Suppressor macrophage (primary cell): ENCODE data around the gene GTPBP4.

ENCODE experiments used
- DNase-seq, 4 experiments: peaks; one replicate each; pipeline ENCODE4 v3.0.0-alpha.2; 2020 to 2022
- total RNA-seq, 17 experiments: gene quantifications; one replicate each; lab custom pipeline; 2026; ENCODE audit warnings: mixed read lengths in 6 of 17, inconsistent platforms in 3 of 17; lab: John Stamatoyannopoulos, UW

The GTPBP4 gene
- 41.0 to 114 (median 67.4) reads per million in 17 experiments for total RNA-seq

DNA sequence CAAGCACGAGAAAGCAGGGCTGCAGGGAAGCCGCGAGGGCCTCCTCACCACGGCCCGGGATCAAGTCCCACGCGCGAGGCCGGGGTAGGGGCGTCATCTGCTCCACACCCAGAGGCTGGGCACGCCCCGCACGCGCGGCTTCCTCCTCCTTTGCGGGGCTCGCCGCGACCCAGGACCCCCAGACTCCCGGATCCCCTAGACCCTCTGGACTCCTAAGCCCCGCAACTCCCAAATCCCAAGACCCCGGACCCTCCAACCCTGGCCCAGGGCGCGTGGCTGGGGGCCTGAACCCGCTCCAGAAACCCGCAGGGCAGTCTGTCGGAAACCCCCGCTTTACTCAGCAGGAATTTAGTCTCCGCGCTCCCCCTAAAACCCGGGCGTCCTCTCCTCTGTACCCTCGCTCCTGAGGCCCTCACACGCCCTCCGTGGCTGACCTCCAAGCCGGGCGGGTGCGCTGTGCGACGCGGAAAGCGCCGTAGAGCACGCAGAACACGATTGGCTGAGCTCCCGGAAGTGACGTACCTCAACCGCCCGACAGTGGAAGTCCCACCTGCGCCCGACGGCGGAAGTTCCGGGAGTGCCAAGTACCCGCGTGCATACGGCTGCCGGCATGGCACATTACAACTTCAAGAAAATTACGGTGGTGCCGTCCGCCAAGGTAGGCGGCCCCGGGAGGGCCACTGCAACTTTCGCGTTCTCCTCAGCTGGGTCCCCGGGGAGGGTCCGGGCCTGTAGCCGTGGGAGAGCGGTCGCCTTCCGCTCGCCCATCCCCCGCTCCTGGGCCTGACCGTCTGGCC is at the start of gene GTPBP4:
Gene GTPBP4 (plus strand): TSS at position 565 of the 797 bp plus-strand sequence. CDS start 46 bp downstream, at position 611.
- DNase-seq, result peak; percentile 97 to 99 (median 98)

DNA sequence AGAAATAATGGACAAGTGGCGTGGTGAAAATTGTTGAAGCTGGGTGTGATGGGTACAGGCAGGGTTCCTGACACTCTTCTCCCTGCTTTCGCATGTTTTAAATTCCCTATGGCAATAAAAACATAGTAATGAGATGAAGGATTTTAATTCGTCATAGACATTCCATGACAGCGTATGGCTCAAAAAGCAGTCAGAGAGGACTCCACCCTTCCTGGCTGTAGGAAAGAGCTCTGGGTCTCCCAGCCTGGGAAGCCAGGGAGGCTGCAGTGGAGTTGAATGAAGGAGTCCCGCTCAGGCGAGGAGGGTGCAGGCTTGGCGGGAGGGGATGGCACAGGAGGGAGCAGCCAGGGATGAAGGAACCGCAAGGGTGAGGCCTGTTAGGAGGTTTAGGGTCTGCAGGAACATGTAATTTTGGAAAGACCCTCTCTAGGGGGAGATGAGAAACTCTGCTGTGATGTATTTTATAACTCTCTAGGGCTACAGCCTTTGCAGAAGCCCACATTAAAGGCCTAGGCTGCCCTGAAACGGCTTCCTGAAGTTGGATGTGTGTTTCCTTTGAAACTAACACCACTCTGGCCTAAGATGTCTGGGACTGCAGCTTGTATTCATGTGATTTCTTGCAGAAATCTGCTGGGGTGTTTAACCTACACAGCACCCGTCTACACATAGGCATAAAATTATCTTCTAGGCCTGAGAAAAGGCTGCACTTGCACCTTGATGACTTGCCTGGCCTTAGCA is 49.1 kb upstream of the GTPBP4 start:
- no peak for DNase-seq

DNA sequence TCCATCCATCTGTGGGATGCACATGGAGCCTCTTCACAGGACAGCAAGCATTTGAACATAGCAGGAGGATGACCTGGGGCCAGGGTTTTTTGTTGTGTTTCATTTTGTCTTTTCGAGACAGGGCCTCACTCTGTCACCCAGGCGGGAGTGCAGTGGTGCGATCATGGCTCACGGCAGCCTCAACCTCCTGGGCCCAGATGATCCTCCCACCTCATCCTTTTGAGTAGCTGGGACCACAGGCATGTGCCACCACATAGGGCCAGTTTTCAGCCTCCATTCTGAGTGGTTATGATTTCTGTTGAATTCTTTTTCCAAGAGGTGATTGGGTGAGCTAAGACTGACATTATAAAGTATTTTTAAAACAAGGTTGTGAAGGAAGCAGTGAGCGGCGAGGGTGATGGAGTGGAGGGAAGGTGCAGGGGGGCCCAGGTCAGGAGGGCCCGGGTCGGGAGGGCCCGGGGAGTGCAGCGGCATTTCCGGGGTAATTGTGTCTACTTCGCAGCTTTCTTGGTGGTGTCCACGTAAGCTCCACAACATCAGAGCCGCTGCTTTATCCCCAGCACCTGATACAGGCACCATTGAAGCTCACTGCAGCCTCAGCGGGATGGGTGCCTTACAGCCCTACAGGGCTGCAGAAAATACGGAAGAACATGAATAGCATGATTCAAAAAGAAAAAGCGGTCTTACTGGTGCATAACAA is 44.8 kb upstream of the GTPBP4 start:
- DNase-seq, result no peak

DNA sequence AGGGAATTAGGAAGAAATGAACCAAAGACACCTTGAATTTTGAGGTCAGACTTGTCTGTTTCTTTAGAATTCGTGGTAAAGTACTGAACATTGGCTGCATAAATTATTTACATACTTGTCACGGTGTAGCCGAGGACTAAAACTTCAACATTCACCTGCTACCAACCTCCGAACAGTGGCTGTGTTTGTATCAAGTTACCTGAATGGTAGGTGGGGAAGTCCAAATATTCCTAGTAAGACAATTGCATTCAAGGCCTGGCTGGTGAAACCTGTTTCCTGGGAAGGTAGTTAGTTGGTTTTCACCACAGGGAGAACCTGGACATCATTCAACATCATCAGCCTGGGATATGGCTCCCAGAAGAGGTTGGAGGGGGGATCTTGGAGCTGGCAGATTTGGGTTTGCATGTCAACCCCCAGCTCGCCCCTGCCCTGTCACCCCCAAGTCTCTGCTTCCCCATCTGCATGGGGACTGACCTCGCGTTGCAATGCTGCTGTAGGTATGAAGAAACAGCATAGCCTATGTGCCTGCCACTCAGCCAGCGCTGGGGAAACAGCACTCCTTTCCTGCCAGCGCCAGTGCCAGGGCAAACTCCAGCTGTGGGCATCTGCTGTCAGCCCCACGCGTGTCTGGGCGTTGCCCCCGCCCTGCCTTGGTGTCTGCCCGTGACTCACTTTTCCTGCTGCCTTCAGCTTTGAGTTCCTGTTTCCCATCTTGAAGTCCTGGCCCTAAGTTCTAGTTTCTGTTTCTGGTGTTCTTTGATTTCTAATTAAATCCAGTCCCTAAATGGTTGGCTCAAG is 44.0 kb upstream of the GTPBP4 start:
- DNase-seq, result peak; percentile 90 to 95 (median 95)

DNA sequence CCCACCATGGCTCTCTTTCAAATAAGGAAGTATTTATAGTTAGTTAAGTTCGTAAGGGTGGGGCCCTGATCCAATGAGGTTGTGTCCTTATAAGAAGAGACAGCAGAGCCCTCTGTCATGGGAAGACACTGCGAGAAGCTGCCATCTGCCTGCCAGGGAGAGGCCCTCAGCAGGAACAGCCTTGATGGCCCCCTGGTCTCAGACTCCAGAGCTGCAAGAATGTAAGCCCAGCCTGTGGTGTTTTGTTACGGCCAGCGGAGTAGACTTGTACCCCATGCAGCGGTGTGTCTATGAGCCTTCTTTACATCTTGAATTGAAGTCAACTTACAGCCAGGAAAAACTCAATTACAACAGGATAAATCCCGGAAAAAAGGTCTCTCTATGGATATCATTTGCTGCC is 42.5 kb upstream of the GTPBP4 start:
- peak in 3 of 4 experiments; percentile 7 to 17 (median 11) for DNase-seq

DNA sequence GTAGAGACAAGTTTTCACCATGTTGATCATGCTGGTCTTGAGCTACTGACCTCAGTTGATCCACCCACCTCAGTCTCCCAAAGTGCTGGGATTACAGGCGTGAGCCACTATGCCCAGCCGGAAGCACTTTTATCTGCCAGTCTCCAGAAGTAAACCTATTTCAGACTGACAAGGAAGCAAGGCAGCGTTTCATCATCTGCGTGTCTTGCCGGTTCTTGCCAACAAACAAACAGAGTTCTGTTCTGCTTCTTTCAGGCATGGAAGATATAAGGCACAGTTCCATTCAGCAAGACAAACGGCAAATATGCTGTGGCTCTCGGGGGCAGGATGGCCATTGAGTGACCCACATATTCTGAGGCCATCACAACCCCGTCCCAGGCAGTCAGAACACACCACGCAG is 41.2 kb upstream of the GTPBP4 start:
- peak; percentile 9 to 40 (median 28) for DNase-seq

DNA sequence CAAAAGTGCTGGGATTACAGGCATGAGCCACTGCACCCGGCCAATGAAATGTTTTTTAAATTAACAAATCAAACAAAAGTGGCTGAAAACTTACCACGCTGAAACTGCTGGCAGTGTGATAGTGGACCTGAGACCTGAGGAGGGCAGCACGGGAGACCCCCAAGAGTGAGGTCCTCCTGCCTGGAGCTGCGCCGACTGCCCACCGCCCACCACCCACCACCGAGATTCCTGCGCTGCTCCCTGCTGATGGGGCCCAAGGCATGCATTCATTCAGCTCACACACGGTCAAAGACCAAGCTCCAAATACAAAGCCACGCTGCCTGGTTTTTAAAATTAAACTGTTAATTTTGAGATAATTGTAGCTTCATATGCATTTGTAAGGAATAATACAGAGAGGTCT is 40.4 kb upstream of the GTPBP4 start:
- no peak for DNase-seq

DNA sequence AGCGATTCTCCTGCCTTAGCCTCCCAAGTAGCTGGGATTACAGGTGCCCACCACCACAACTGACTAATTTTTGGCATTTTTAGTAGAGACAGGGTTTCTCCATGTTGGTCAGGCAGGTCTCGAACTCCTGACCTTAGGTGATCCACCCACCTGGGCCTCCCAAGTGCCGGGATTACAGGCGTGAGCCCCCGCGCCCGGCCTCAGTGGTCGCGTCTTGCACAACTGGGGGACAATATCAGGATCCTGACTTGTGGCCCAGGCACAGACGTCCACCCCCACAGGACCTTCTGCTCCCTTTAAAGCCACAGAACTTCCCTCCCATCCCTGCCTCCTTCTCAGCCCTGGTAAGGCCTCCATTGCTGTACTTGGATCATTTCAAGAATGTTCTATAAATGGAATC is 39.9 kb upstream of the GTPBP4 start:
- no peak for DNase-seq

DNA sequence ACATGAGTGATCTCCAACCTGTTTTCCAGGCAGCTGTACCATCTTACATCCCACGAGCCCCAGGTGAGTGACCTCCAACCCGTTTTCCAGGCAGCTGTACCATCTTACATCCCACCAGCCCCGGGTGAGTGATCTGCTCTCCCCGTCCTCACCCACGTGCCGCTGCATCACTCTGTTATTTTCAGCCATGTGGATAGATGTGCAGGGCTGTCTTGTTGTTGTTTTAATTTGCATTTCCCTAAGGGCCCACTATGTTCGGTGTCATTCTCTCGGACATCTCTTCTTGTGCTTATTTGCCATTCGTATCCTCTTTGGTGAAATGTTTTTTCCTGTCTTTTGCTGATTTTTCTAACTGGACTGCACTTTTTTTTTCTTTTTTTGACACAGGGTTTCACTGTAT is 38.8 kb upstream of the GTPBP4 start:
- no peak for DNase-seq

DNA sequence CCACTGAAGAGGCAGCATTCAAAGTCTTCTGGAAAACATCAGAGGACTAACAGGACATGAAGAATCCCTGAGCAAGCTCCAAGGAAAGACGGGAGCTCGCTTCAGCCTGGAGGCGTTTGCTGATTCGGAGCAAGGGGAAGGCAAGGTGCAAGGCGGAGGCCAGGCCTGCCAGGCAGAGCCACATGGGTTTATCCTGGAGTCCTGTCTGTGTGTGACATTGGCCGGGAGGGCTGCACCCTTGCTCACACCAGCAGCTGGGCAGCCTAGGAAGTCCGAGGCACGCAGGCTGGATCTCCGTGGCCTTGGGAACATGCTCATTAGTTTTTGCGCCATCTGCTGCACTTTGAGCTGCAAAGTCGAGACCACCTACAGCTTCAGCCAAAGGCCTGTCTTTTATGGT is 34.4 kb upstream of the GTPBP4 start:
- DNase-seq, result no peak

DNA sequence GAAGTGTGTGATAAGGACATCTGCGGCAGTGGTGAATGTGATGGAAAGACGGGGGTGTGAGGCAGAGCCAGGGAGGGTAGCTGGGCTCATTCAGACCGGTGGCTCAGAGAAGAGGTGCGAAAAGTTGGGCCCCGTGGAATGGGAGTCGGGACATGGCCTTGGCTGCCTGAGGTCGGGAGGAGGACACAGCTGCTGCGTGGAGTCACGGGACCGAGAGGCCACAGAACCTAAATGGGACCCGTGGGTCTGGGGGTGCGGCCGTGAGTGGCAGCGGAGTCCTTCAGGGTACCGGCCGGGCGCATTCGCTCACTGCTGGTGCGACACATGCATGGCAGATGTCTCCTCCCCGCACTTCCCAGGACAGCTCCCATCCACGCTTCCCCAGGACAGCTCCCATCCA is 33.8 kb upstream of the GTPBP4 start:
- no peak for DNase-seq

DNA sequence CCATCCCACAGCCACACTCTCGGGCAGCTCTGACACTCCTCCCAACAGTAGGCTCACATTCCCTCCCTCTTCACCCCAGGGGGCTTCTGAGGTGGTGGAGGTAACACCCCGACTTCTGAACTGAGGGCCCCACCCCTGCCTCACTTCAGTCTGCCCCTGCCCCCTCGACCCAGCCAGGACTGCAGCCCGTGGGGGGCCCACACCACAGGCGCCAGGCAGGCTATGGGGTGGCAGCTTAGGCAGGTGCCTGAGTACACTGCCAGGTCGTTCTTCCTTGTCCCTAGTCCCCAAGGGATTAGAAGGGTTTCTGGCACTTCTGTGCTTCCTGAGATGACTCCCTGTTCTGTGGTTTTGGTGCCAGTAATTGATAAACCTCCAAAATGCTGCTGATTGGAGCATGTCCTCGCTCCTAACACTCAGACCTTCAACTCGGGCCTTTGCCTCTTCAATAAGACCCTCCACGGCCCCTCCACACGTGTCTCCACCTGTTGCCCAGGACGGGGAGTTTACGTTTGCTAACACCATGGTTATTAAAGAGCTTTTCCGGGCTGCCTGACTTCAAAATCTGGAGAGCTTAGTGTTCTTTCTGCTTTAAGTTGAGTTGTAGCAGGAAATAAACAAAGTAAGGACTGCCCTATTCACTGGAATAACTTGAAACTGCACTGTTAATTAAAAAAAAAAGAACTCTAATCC is 33.0 kb upstream of the GTPBP4 start:
- DNase-seq, result no peak

DNA sequence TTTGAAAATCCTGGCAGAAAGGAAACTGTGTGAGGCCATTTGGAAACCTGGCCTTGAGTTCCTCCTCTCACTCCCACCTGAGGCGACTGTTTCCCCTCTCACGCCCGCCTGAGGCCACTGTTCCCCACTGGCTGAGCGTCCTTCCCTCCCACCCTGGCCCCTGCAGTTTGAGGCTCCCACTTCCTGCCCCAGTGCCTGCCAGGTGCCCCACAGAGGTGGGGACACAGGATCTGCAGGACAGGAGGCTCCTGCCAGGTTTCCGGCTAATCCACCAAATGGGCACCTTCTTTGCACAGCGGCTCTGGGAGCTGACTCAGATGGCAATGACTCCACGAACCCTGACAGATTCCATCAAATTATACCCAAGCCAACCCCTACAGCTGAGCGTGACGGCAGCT is 32.4 kb upstream of the GTPBP4 start:
- no peak for DNase-seq

DNA sequence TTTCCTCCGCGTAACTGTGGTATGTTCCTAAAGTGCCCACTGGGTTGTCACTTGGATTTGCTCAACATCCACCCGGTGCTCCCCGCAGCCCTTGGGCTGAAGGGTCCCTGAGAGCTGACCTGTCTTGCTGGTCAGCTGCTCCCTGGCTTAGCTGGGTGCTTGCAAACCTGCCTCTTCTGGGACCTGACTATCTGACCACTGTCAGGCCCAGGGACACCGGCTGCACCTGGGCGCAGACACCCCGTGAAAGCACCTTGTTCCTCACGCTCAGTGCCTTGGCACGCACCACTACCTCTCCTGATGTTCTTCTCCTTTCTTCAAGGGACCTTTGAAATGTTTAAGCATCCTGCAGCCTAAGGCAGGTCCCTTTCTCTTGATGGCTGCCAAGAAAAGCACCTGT is 30.1 kb upstream of the GTPBP4 start:
- no peak for DNase-seq

DNA sequence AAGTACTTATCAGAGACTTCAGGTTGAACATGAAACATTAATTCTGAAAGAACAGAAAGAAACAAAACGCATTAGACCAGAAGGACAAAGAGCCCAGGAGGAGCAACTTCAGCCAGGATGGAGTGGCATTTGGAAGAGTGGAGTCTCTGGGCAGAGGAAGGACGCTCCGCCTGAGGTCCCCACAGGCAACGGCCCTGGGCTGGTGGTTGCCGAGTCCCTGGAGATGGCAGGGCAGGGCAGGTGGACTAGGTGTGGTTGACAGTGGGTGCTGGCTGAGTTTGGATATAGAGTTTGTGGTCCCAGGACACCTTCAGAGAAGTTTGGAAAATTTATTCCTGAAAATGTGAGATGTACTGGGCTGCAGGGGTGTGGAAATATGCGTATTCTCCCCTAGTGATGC is 29.4 kb upstream of the GTPBP4 start:
- DNase-seq, result no peak

DNA sequence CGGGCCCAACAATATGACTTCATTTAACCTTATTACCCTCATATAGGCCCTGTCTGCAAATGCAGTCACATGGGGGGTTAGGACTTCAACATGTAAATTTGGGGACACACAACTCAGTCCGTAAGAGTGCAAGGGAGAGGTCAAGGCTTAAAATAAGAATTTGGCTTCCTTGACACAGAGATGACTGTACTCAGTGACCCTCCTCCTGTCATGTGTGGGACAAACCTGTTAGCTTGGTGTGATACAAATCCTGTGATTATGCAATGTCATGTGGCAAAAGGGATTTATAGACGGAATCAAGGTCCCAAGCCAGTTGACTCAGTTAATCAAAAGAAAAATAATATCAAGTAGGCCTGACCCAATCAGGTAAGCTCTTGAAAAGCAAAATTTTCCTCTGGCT is 25.9 kb upstream of the GTPBP4 start:
- DNase-seq, result no peak

DNA sequence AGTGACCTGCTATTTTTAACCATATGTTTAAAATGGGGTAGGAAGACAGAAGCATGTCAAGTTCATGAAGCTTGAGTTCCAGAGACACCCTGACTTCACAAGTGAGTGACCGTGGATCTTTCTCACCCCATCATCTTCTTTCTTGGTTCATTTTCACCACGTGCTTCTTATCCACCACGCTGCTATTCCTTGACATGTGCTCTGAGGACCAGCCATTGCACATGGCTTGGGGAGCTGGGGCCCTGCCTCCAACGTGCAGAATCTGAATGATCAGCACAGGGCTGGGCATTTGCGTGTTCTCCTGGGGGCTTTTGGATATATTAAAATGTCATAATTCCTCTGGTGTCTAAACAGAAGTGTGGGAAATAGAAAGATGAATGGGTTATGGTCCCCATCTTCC is 25.0 kb upstream of the GTPBP4 start:
- DNase-seq, result no peak

DNA sequence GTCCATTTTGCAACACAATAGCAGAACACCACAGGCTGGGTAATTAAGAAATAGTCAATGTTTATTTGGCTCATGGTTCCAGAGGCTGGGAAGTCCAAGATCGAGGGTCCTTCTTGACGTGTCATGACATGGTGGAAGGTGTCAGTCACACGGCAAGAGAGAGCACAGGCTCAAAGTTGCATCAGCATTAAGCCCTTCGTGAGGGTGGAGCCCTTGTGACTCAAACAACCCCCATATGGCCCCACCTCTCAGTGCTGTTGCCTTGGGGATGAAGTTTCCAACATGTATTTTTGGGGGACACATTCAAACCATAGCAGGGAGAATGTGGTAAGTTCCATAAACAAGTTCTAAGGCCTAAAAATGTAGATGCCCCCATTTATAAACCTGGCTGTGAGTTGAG is 24.6 kb upstream of the GTPBP4 start:
- no peak for DNase-seq

DNA sequence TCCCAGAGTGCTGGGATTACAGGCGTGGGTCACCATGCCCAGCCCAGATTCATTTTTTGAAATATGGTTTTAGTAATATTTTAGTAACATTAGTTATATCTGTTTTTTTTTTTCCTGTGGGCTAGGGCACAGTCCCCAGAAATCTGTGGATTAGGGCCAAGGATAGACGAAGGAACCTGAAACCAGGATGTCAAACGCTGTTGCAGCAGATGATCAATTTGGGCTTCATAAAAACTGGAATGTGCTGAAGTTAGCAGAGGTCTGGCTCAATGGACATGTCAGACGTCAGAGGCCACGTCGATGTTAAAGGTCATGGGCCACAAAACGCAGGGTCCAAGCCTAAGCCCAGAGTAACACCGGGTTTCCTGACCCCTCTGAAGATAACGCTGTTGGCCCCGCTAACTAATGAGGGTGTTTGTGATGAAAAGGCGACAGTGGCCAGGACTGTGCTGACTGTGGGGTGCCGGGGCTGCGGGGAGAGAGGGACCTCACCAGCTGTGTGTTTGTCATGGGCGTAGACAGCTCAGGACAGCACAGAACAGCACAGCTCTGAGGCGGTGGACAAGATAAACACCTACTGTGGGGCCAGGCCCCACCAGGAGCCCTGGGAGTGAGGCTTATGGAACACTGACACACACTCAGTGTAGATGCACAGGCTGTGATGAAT is 23.8 kb upstream of the GTPBP4 start:
- DNase-seq, result no peak

DNA sequence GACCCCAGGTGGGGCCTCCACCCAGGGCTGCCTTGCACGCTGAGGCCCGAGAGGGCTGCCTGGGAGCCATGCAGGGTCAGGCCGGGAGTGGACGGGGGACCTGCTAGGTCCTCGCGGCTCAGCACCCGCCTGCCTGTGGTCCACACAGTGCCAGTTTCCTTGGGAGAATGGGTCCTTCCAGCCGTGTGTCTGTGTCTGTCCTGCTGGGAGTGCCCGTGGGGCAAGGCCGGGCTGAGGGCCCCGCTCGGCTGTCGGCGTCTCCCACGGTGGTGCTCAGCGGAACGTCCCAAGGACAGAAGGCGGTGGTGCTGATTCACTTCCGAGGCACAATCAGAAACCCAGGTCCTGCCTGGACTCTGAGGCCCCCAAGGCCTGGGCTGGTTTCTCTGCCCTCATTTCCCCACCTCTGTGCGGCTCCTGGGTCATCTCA is 23.2 kb upstream of the GTPBP4 start:
- no peak for DNase-seq
